Islet of Langerhans (tissue), 1 donor: ENCODE data around the gene PXDC1.
"Not testable (repeated sequence)": the region's sequence is repeated elsewhere in the genome, so short reads cannot be mapped to it uniquely, and the experiment has no call there.

Experiments used
- FAIRE-seq: peaks from one replicate; lab custom pipeline; 2011; peaks lifted over from hg19 to GRCh38; lab: Jason Lieb, UNC

PXDC1 gene

GRCh38 chr6:3708540-3708939 is 43.0 kb downstream of the PXDC1 start:
- FAIRE-seq, result no peak

- FAIRE-seq, result no peak
Observed at GRCh38 chr6:3707751-3708412, 43.6 kb downstream of the PXDC1 start.

GRCh38 chr6:3707024-3707423 is 44.5 kb downstream of the PXDC1 start:
- no peak for FAIRE-seq

GRCh38 chr6:3706547-3706946 is 45.0 kb downstream of the PXDC1 start:
- FAIRE-seq, result no peak

GRCh38 chr6:3701631-3702030 is 49.9 kb downstream of the PXDC1 start:
- no peak for FAIRE-seq

GRCh38 chr6:3699231-3699630 is 52.3 kb downstream of the PXDC1 start:
- FAIRE-seq, result no peak

GRCh38 chr6:3698021-3698420 is 53.5 kb downstream of the PXDC1 start:
- FAIRE-seq, result no peak

- no peak for FAIRE-seq
Observed at GRCh38 chr6:3697609-3698008, 53.9 kb downstream of the PXDC1 start.

- no peak for FAIRE-seq
Observed at GRCh38 chr6:3696525-3697088, 54.9 kb downstream of the PXDC1 start.

- FAIRE-seq, result no peak
Observed at GRCh38 chr6:3695065-3695817, 56.3 kb downstream of the PXDC1 start.

GRCh38 chr6:3693831-3694230 is 57.7 kb downstream of the PXDC1 start:
- no peak for FAIRE-seq

GRCh38 chr6:3690506-3690905 is 61.0 kb downstream of the PXDC1 start:
- no peak for FAIRE-seq

GRCh38 chr6:3687847-3688246 is 63.7 kb downstream of the PXDC1 start:
- no peak for FAIRE-seq

GRCh38 chr6:3683331-3683730 is 68.2 kb downstream of the PXDC1 start:
- FAIRE-seq, result no peak

GRCh38 chr6:3678946-3679345 is 72.6 kb downstream of the PXDC1 start:
- no peak for FAIRE-seq

GRCh38 chr6:3677751-3678150 is 73.8 kb downstream of the PXDC1 start:
- not testable (repeated sequence) for FAIRE-seq

GRCh38 chr6:3677351-3677750 is 74.2 kb downstream of the PXDC1 start:
- not testable (repeated sequence) for FAIRE-seq
